ENCODE data around the gene FAM210B. TPM values are rescaled to one million over a fixed set of nuclear protein-coding genes. Genes with fewer than 3 reads are reported as not detected.

Gene FAM210B
- total and polyA plus RNA-seq, 10 donors, result 9.4 to 48.4 (median 27.9) TPM

DNA sequence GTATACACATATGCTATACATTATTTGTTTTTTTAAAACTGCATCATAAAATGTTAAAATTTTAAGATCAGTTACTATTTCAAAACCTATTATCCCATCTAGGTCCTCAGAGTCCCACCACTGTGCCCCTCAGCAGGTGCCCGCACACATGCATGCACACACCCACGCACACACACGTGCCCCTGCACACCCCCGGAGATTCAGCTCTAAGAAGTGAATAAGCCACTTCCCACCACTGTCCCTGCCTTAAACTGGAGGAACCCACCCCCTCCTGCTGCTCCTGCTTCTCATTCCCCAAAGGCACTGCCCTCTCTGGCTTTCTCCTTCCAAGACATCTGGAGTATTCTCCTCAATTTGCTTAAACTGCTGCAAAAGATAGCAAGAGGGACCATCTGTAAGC is 5.4 kb upstream of the FAM210B start:
- DNase-seq, result no peak
- Histone ChIP-seq H3K4me1 (peaks cover 0 to 6% (median 0%) of the 10 kb centered on the region in 6 donors), H3K9me3 (no peaks in the 10 kb centered on the region), H3K4me3 (no peak overlapping the region), H3K27ac (no peak overlapping the region), H3K36me3 (no peaks in the 10 kb centered on the region), H3K27me3 (replicated peaks in 1 of 7) (peaks cover 0 to 19% (median 0%) of the 10 kb centered on the region in 7 donors)
- WGBS, 5 donors, result 75 to 89% (median 82%) methylated on average over 4 of the region's 4 CpGs
- intact Hi-C loops (cut with DNase I; ENCODE audit: low total_unique reads), result no loop called here
- TF ChIP-seq POLR2A (IDR thresholded peaks at IDR 0.05) (no peak), CTCF (IDR thresholded peaks at IDR 0.05 in 8 of 11, conservative IDR thresholded peaks at IDR 0.05 in 3 of 11) (no peak), POLR2AphosphoS5 (IDR thresholded peaks at IDR 0.05) (no peak)

GRCh38 chr20:56358070-56358469 is 704 bp upstream of the FAM210B start:
- TF ChIP-seq POLR2AphosphoS5 (IDR thresholded peaks at IDR 0.05), result no peak
- no peak for TF ChIP-seq POLR2A (IDR thresholded peaks at IDR 0.05)
- TF ChIP-seq CTCF (IDR thresholded peaks at IDR 0.05 in 8 of 11, conservative IDR thresholded peaks at IDR 0.05 in 3 of 11), result no peak
- DNase-seq, result no peak
- no peaks in the 10 kb centered on the region for H3K9me3 ChIP-seq
- WGBS, 5 donors, result 73 to 84% (median 79%) methylated on average over 6 of the region's 6 CpGs
- H3K27me3 ChIP-seq (replicated peaks in 1 of 7), result no peaks in the 10 kb centered on the region
- no peaks in the 10 kb centered on the region for H3K36me3 ChIP-seq
- intact Hi-C loops (cut with DNase I; ENCODE audit: low total_unique reads), result loop anchor here (5.0 kb wide), 1 partner anchor 39 kb away; no protein-coding TSS in a partner anchor
- H3K4me3 ChIP-seq, result peak overlapping the region in 5 of 8 donors; percentile 68 to 98 (median 88)
- peaks cover 0 to 41% (median 23%) of the 10 kb centered on the region in 6 donors for H3K4me1 ChIP-seq
- H3K27ac ChIP-seq, result no peak overlapping the region

DNA sequence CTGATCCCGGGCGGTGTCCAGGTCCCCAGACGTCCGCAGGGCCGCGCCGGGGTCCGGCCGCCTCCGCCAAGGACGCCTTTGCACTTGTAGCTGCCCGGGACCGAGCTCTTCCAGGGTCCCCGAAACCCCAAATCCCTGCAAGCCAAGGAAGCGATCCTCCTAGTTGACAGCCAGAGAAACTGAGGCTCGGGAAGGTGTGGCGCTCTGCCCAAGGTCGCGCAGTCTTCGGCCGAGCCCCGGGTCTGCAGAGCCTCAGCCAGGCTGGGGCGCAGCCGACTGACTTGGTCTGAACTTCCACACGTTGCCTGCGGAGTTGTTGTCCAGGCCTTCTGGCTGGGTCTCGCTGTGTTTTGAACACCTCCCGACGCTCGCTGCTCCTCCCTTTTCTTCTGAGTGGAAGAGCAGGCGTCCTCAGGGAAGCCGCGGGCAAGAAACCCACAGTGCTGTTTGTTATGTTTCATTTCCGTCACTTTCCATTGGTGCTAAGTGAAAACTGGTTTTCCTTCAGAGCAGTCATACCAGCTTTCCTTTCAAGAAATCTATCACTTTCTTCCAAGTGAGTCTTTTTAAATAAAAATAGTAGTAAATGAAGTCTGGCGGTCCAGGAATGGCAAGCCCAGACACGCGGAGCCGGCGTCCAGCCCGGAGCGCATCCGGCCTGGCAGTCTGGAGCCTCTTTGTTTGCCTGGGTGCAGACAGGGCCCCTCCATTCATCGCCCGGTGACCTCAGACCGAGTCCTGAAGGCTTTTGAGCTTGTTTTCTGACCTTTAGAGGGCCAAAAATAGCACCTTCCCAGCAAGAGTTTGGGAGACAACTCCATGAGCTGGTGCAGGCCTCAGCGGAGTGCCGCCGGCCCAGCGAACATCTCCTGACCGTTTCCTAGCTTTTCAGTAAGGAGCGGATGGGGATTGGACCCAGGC is 698 bp downstream of the FAM210B start:
- TF ChIP-seq CTCF (IDR thresholded peaks at IDR 0.05 in 8 of 11, conservative IDR thresholded peaks at IDR 0.05 in 3 of 11) (no peak), POLR2AphosphoS5 (IDR thresholded peaks at IDR 0.05) (peak in 1 of 3 donors; percentile 15)
- H3K4me1 ChIP-seq, result peaks cover 0 to 42% (median 25%) of the 10 kb centered on the region in 6 donors
- 20 to 33% (median 25%) methylated on average over 28 to 51 of the region's 51 CpGs for WGBS, 5 donors
- H3K4me3 ChIP-seq, result peak overlapping the region; percentile 60 to 98 (median 82)
- DNase-seq, result peak; percentile 86
- intact Hi-C loops (cut with DNase I; ENCODE audit: low total_unique reads), result loop anchor here (5.0 kb wide), 1 partner anchor 38 kb away; no protein-coding TSS in a partner anchor
- H3K27me3 ChIP-seq (replicated peaks in 1 of 7), result no peaks in the 10 kb centered on the region
- no peaks in the 10 kb centered on the region for H3K9me3 ChIP-seq
- H3K36me3 ChIP-seq, result peaks cover 0 to 2% (median 0%) of the 10 kb centered on the region in 6 donors
- peak overlapping the region; percentile 17 to 85 (median 74) for H3K27ac ChIP-seq
